GM12892 (cell line): ENCODE results near the gene KCTD2.

ENCODE experiments used
- POLR2A ChIP-seq: IDR thresholded peaks from 2 replicates; pipeline ENCODE4 v1.6.1; 2011; ENCODE audit warnings: low read depth, low read length, control low read depth
- POLR2AphosphoS5 ChIP-seq: IDR thresholded peaks from 2 replicates; pipeline ENCODE4 v1.6.1; 2011; ENCODE audit warnings: low read depth, low read length, control low read depth

GRCh38 chr17:75084039-75084660, 37.1 kb downstream of the KCTD2 start:
- no peak for TF ChIP-seq POLR2A
- TF ChIP-seq POLR2AphosphoS5: no peak
